Measurements from ENCODE around the gene SH3BP2. TPM values are rescaled to one million over a fixed set of nuclear protein-coding genes. Genes with fewer than 3 reads are reported as not detected.

The SH3BP2 gene
- total and polyA plus RNA-seq, 9 donors: 20.9 to 34.8 (median 26.5) TPM

GRCh38 chr4:2785613-2786012 lies 7.3 kb upstream of the SH3BP2 start:
- H3K27ac ChIP-seq (ENCODE audit: low read length): no peak overlapping the region
- H3K27me3 ChIP-seq (ENCODE audit: control insufficient read depth, insufficient read depth, low read length): no peaks in the 10 kb centered on the region
- H3K4me3 ChIP-seq (ENCODE audit: low read length): no peak overlapping the region
- no peaks in the 10 kb centered on the region for H3K9me3 ChIP-seq (replicated peaks; ENCODE audit: control insufficient read depth, low read depth, low read length)
- H3K4me1 ChIP-seq (ENCODE audit: control insufficient read depth, insufficient read depth, low read length): peaks cover 39% of the 10 kb centered on the region
- WGBS (ENCODE audit: insufficient coverage): 6% methylated on average over 2 of the region's 4 CpGs
- DNase-seq: peak; percentile 58
- no peaks in the 10 kb centered on the region for H3K36me3 ChIP-seq (ENCODE audit: control insufficient read depth, insufficient read depth, low read length)

GRCh38 chr4:2786152-2786671 lies 6.7 kb upstream of the SH3BP2 start:
- WGBS (ENCODE audit: insufficient coverage): no CpG with 5 or more reads among the region's 7 CpGs
- Histone ChIP-seq H3K27me3 (ENCODE audit: control insufficient read depth, insufficient read depth, low read length) (no peaks in the 10 kb centered on the region), H3K27ac (ENCODE audit: low read length) (peak overlapping the region; percentile 13), H3K4me1 (ENCODE audit: control insufficient read depth, insufficient read depth, low read length) (peaks cover 44% of the 10 kb centered on the region), H3K4me3 (ENCODE audit: low read length) (no peak overlapping the region), H3K9me3 (replicated peaks; ENCODE audit: control insufficient read depth, low read depth, low read length) (no peaks in the 10 kb centered on the region), H3K36me3 (ENCODE audit: control insufficient read depth, insufficient read depth, low read length) (no peaks in the 10 kb centered on the region)
- DNase-seq: no peak

GRCh38 chr4:2786794-2787229 lies 6.1 kb upstream of the SH3BP2 start:
- peak overlapping the region; percentile 13 for H3K27ac ChIP-seq (ENCODE audit: low read length)
- 68% methylated on average over 4 of the region's 9 CpGs for WGBS (ENCODE audit: insufficient coverage)

DNA sequence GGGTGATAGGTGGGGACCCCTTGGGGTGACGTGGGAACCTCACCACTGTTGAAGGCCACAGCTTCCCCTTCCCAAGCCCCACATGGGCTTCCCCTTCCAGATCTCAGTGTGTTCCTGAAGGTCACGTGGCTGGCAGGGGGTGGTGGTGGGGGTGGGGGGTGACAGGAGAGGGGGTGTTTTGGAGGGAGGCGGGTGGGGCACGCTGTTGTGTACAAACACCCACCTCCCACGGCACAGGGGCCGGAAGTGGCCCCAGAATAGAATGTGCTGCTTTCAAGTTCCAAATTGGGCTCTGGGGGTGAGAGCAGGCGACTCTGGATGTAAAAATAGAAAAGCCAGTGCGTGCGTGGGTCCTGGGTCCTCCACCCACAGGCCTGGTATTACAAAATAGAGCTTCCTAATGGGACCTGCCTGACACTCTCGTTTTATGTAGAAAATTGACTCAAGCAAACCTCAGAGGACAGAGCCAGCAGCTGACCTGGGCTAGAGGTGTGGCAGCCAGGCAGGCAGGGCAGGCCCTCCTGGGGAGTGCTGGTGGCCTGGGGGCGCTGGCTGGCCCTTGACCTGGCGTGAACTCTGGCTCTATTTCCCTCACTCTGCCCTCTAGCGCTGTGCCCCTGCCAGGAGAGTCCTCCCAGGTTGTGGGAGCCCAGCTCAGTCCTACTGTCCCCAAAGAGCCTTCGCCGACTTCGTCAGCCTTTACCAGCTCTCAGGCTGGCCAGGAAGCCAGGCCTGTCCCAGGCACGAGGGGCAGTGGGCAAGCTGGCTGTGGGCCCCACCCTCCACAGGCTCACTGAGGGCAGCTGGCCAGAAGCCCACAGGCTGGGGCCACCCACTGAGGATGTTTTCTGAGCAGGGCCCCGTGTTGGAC lies 5.4 kb upstream of the SH3BP2 start:
- H3K27me3 ChIP-seq (ENCODE audit: control insufficient read depth, insufficient read depth, low read length): no peaks in the 10 kb centered on the region
- H3K4me1 ChIP-seq (ENCODE audit: control insufficient read depth, insufficient read depth, low read length): peaks cover 53% of the 10 kb centered on the region
- peak; percentile 59 for DNase-seq
- no peak overlapping the region for H3K27ac ChIP-seq (ENCODE audit: low read length)
- no peaks in the 10 kb centered on the region for H3K36me3 ChIP-seq (ENCODE audit: control insufficient read depth, insufficient read depth, low read length)
- 66% methylated on average over 12 of the region's 18 CpGs for WGBS (ENCODE audit: insufficient coverage)
- H3K9me3 ChIP-seq (replicated peaks; ENCODE audit: control insufficient read depth, low read depth, low read length): no peaks in the 10 kb centered on the region
- no peak overlapping the region for H3K4me3 ChIP-seq (ENCODE audit: low read length)

More at GRCh38 chr4:2786794-2787229, 6.1 kb upstream of the SH3BP2 start:
- H3K27me3 ChIP-seq (ENCODE audit: control insufficient read depth, insufficient read depth, low read length): no peaks in the 10 kb centered on the region
- peaks cover 48% of the 10 kb centered on the region for H3K4me1 ChIP-seq (ENCODE audit: control insufficient read depth, insufficient read depth, low read length)
- H3K4me3 ChIP-seq (ENCODE audit: low read length): no peak overlapping the region
- no peaks in the 10 kb centered on the region for H3K36me3 ChIP-seq (ENCODE audit: control insufficient read depth, insufficient read depth, low read length)
- DNase-seq: no peak
- no peaks in the 10 kb centered on the region for H3K9me3 ChIP-seq (replicated peaks; ENCODE audit: control insufficient read depth, low read depth, low read length)

- Histone ChIP-seq H3K27ac (ENCODE audit: low read length) (no peak overlapping the region), H3K4me1 (ENCODE audit: control insufficient read depth, insufficient read depth, low read length) (peaks cover 56% of the 10 kb centered on the region), H3K36me3 (ENCODE audit: control insufficient read depth, insufficient read depth, low read length) (no peaks in the 10 kb centered on the region)
Observed at GRCh38 chr4:2788101-2788500, 4.8 kb upstream of the SH3BP2 start.

DNA sequence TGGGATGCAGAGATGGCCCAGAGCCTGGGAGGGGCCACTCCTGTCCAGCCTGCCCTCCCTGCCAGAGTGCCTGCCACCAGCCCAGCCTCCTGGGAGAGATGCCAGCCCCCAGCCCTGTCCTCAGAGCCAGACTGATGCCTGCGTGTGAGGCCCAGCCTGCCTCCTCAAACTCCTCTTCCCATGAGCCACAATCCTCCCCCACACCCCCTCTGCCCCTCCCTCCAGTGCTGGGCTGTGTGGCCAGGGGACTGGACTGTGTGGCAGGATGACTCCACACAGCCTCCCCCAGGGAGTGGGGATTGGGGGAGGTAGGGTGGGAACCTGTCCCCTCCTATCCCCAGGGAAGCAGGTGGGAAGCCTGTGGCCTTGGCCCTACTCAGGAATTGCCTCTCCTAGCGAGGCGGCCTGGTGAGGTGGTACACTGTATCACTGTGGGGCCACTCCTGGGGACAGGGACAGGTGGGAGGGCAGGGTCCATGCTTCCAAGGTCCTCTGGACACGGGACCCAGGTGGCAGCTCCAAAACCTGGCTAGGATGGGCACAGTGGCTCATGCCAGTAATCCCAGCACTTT lies 4.3 kb upstream of the SH3BP2 start:
- DNase-seq: no peak
- Histone ChIP-seq H3K27ac (ENCODE audit: low read length) (no peak overlapping the region), H3K9me3 (replicated peaks; ENCODE audit: control insufficient read depth, low read depth, low read length) (no peaks in the 10 kb centered on the region), H3K4me3 (ENCODE audit: low read length) (no peak overlapping the region), H3K4me1 (ENCODE audit: control insufficient read depth, insufficient read depth, low read length) (peaks cover 58% of the 10 kb centered on the region), H3K27me3 (ENCODE audit: control insufficient read depth, insufficient read depth, low read length) (no peaks in the 10 kb centered on the region), H3K36me3 (ENCODE audit: control insufficient read depth, insufficient read depth, low read length) (no peaks in the 10 kb centered on the region)
- WGBS (ENCODE audit: insufficient coverage): 75% methylated on average over 1 of the region's 4 CpGs

More at GRCh38 chr4:2788101-2788500, 4.8 kb upstream of the SH3BP2 start:
- no peaks in the 10 kb centered on the region for H3K27me3 ChIP-seq (ENCODE audit: control insufficient read depth, insufficient read depth, low read length)
- no peak overlapping the region for H3K4me3 ChIP-seq (ENCODE audit: low read length)
- no peak for DNase-seq
- H3K9me3 ChIP-seq (replicated peaks; ENCODE audit: control insufficient read depth, low read depth, low read length): no peaks in the 10 kb centered on the region
- 69% methylated on average over 2 of the region's 7 CpGs for WGBS (ENCODE audit: insufficient coverage)

DNA sequence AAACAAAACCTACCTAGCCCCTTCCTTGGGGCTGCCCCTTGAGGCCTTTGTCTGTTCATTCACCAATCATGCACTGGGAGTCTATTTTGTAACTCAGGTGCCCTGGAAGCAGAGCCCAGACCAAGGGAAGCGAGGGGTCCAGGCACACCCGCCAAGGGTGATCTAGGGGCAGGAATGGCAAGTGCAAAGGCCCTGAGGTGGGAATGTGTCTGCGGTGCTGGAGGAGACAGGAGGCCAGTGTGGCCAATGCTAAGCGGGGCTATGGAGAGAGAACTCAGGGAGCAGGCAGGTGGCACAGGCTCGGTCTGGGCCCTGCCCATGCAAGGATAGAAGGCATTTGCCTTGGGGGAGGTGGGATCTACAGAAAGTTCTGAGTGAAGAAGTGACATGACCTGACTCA lies 3.5 kb upstream of the SH3BP2 start:
- WGBS (ENCODE audit: insufficient coverage): 80% methylated on average over 5 of the region's 5 CpGs
- Histone ChIP-seq H3K27me3 (ENCODE audit: control insufficient read depth, insufficient read depth, low read length) (peaks cover 3% of the 10 kb centered on the region), H3K9me3 (replicated peaks; ENCODE audit: control insufficient read depth, low read depth, low read length) (no peaks in the 10 kb centered on the region), H3K36me3 (ENCODE audit: control insufficient read depth, insufficient read depth, low read length) (no peaks in the 10 kb centered on the region), H3K4me1 (ENCODE audit: control insufficient read depth, insufficient read depth, low read length) (peaks cover 66% of the 10 kb centered on the region), H3K27ac (ENCODE audit: low read length) (no peak overlapping the region), H3K4me3 (ENCODE audit: low read length) (no peak overlapping the region)
- no peak for DNase-seq

GRCh38 chr4:2789793-2790582 lies 2.9 kb upstream of the SH3BP2 start:
- Histone ChIP-seq H3K27ac (ENCODE audit: low read length) (no peak overlapping the region), H3K4me3 (ENCODE audit: low read length) (no peak overlapping the region), H3K27me3 (ENCODE audit: control insufficient read depth, insufficient read depth, low read length) (peaks cover 3% of the 10 kb centered on the region), H3K36me3 (ENCODE audit: control insufficient read depth, insufficient read depth, low read length) (no peaks in the 10 kb centered on the region), H3K4me1 (ENCODE audit: control insufficient read depth, insufficient read depth, low read length) (peaks cover 72% of the 10 kb centered on the region), H3K9me3 (replicated peaks; ENCODE audit: control insufficient read depth, low read depth, low read length) (no peaks in the 10 kb centered on the region)
- 73% methylated on average over 10 of the region's 24 CpGs for WGBS (ENCODE audit: insufficient coverage)
- DNase-seq: no peak

- WGBS (ENCODE audit: insufficient coverage): 71% methylated on average over 11 of the region's 19 CpGs
- Histone ChIP-seq H3K4me1 (ENCODE audit: control insufficient read depth, insufficient read depth, low read length) (peaks cover 80% of the 10 kb centered on the region), H3K27ac (ENCODE audit: low read length) (no peak overlapping the region), H3K4me3 (ENCODE audit: low read length) (no peak overlapping the region), H3K27me3 (ENCODE audit: control insufficient read depth, insufficient read depth, low read length) (peaks cover 3% of the 10 kb centered on the region), H3K36me3 (ENCODE audit: control insufficient read depth, insufficient read depth, low read length) (no peaks in the 10 kb centered on the region), H3K9me3 (replicated peaks; ENCODE audit: control insufficient read depth, low read depth, low read length) (no peaks in the 10 kb centered on the region)
- peak; percentile 43 for DNase-seq
Observed at GRCh38 chr4:2790583-2791517, 2.0 kb upstream of the SH3BP2 start.

Data from muscle of leg (tissue), 11 donors.